ENCODE measurements around the gene SEMA3D. TPM values are rescaled to one million over a fixed set of nuclear protein-coding genes. Genes with fewer than 3 reads are reported as not detected.

The SEMA3D gene
- total and polyA plus RNA-seq, 2 donors (not counting 3 experiments of a cell fraction or from before 2014, with no cell fraction given), result 9.9 to 10.3 TPM

- CTCF ChIA-PET, result no interaction called here
- TF ChIP-seq FOS (IDR thresholded peaks at IDR 0.05; ENCODE audit: borderline replicate concordance, insufficient read depth, low read length), result no peak
- FAIRE-seq (no peak), DNase-seq (ENCODE audit: low read depth, low spot score) (no peak)
- intact Hi-C loops (cut with micrococcal nuclease), result no loop called here
- Histone ChIP-seq H3K36me3 (ENCODE audit: control insufficient read depth in 2 of 2, extremely low read depth in 1 of 2, insufficient read depth in 2 of 2, low read length in 2 of 2) (no peaks in the 10 kb centered on the region), H3K4me2 (ENCODE audit: insufficient read depth, low read length) (no peak overlapping the region), H3K4me3 (replicated peaks in 1 of 3; ENCODE audit: insufficient read depth in 1 of 3, low read depth in 1 of 3, low read length in 3 of 3) (no peak overlapping the region), H2AFZ (ENCODE audit: low read depth, low read length) (no peak overlapping the region), H3K27ac (ENCODE audit: insufficient read depth, low read depth, low read length) (no peak overlapping the region), H3K9ac (replicated peaks; ENCODE audit: extremely low read depth, insufficient read depth, low read length) (no peak overlapping the region), H3K9me1 (replicated peaks; ENCODE audit: control insufficient read depth, extremely low read depth, insufficient read depth, low read length) (no peaks in the 10 kb centered on the region), H3K9me3 (replicated peaks; ENCODE audit: control insufficient read depth, insufficient read depth, low read length) (no peaks in the 10 kb centered on the region), H3K4me1 (ENCODE audit: control insufficient read depth, extremely low read depth, insufficient read depth, low read length) (peaks cover 24% of the 10 kb centered on the region), H3K27me3 (ENCODE audit: control insufficient read depth in 2 of 2, insufficient read depth in 2 of 2, low read length in 2 of 2) (no peaks in the 10 kb centered on the region), H4K20me1 (replicated peaks; ENCODE audit: control insufficient read depth, extremely low read depth, insufficient read depth, low read length) (no peaks in the 10 kb centered on the region), H3K79me2 (ENCODE audit: control insufficient read depth, insufficient read depth, low read length) (no peaks in the 10 kb centered on the region)
- dilution Hi-C loops (cut with MboI; ENCODE audit: extremely low pct_ligation_motif_present, low sequenced_read_pairs), result no loop called here
- BruUV-seq (replicated peaks), result no TSS peak
- POLR2A ChIA-PET, result no interaction called here
Observed at GRCh38 chr7:85097844-85098243, 89.0 kb downstream of the SEMA3D start.

GRCh38 chr7:85095806-85096205 lies 91.0 kb downstream of the SEMA3D start:
- TF ChIP-seq MAX (IDR thresholded peaks at IDR 0.05; ENCODE audit: insufficient read depth, insufficient read length), result no peak
- TF ChIP-seq FOS (IDR thresholded peaks at IDR 0.05; ENCODE audit: borderline replicate concordance, insufficient read depth, low read length), result no peak
- TF ChIP-seq POLR2A (IDR thresholded peaks at IDR 0.05; ENCODE audit: low read depth, low read length), result no peak
- no peak for FAIRE-seq
- H3K4me3 ChIP-seq (replicated peaks in 1 of 3; ENCODE audit: insufficient read depth in 1 of 3, low read depth in 1 of 3, low read length in 3 of 3), result no peak overlapping the region
- no peak overlapping the region for H3K27ac ChIP-seq (ENCODE audit: insufficient read depth, low read depth, low read length)
- dilution Hi-C loops (cut with MboI; ENCODE audit: extremely low pct_ligation_motif_present, low sequenced_read_pairs), result no loop called here
- no peak overlapping the region for H3K9ac ChIP-seq (replicated peaks; ENCODE audit: extremely low read depth, insufficient read depth, low read length)
- no peak overlapping the region for H3K4me2 ChIP-seq (ENCODE audit: insufficient read depth, low read length)
- H3K36me3 ChIP-seq (ENCODE audit: control insufficient read depth in 2 of 2, extremely low read depth in 1 of 2, insufficient read depth in 2 of 2, low read length in 2 of 2), result no peaks in the 10 kb centered on the region
- H3K9me1 ChIP-seq (replicated peaks; ENCODE audit: control insufficient read depth, extremely low read depth, insufficient read depth, low read length), result no peaks in the 10 kb centered on the region
- intact Hi-C loops (cut with micrococcal nuclease), result no loop called here
- H3K4me1 ChIP-seq (ENCODE audit: control insufficient read depth, extremely low read depth, insufficient read depth, low read length), result peaks cover 4% of the 10 kb centered on the region
- H3K79me2 ChIP-seq (ENCODE audit: control insufficient read depth, insufficient read depth, low read length), result no peaks in the 10 kb centered on the region
- H3K9me3 ChIP-seq (replicated peaks; ENCODE audit: control insufficient read depth, insufficient read depth, low read length), result no peaks in the 10 kb centered on the region
- no peak overlapping the region for H2AFZ ChIP-seq (ENCODE audit: low read depth, low read length)
- BruUV-seq (replicated peaks), result no TSS peak
- ChIA-PET CTCF (interaction anchor here (1.0 to 1.3 kb wide), 2 partner anchors 10 to 89 kb away, joined by 3 to 5 read pairs; no protein-coding TSS in a partner anchor), POLR2A (no interaction called here)
- no peaks in the 10 kb centered on the region for H3K27me3 ChIP-seq (ENCODE audit: control insufficient read depth in 2 of 2, insufficient read depth in 2 of 2, low read length in 2 of 2)
- no peaks in the 10 kb centered on the region for H4K20me1 ChIP-seq (replicated peaks; ENCODE audit: control insufficient read depth, extremely low read depth, insufficient read depth, low read length)
- no peak for DNase-seq (ENCODE audit: low read depth, low spot score)

All from endothelial cell of umbilical vein (primary cell).